GM19099 (cell line): ENCODE results near the gene SNX9.

ENCODE experiments used
- POLR2A ChIP-seq: IDR thresholded peaks from 3 replicates; pipeline ENCODE4 v1.6.1; 2011; ENCODE audit warnings: low read depth; ENCODE audit not compliant: insufficient read length; ENCODE audit errors: extremely low read depth

Gene SNX9

DNA sequence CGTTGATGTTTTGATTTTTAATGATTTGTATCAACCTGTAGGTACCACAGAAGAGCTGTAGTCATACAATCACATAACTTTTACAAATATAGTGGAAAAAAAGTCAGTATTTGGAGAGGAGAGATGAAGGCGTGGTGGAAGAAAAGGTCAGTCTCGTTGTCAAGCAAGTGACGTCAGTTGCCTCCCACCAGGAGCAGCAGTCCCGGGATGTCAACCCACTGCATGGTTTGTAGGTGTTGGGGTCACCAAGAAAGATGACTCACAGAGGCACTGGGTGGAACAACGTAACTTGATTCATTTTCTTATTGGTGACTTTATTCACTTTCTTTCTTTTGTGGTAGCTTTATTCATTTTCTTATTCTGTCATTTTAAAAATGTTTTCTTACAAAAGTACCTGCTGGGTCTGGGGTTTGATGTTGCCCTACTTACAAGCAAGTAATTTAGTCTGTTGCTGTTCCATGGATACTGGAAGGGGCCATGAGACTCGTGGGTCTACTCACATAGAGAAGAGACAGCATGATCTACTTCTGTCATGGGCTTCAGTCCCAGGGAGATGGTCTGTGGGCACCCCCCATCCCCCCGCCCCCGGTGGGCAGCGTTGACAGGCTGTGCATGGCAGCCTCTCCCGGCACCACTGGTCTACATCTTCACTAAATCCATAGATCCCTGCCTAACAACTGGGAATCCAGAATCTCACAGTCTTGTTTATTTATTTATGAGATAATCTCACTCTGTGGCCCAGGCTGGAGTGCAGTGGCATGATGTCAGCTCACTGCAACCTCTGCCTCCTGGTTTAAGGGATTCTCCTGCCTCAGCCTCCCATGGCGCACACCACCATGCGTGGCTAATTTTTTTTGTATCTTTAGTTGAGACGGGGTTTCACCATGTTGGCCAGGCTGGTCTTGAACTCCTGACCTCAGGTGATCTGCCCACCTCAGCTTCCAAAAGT is 122.2 kb downstream of the SNX9 start:
- no peak for TF ChIP-seq POLR2A

DNA sequence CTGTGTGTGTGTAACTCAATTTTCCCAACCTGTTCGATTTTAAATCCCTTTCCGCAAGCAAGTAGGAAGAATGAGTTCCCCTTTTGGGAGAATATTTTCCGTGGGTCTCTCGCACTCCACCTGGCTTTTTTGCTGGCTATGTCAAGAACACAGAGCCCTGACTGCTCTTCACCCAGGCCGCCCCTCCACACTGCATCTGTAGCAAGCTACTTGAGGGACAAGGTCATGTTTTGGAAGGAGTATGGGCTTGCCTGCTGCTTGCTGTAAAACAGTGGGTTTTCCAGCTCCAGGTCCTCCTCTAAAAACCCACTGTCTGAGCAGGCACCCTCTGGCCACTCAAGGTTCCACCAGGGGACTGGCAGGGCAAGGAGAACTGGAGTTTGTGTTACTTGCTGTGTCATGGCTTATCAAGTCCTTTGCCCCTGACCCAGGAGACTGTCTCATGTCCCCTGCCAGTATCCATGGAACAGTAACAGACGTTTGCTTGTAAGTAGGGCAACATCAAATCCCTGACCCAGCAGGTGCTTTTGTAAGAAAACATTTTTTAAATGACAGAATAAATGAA is 123.1 kb downstream of the SNX9 start:
- no peak for TF ChIP-seq POLR2A

DNA sequence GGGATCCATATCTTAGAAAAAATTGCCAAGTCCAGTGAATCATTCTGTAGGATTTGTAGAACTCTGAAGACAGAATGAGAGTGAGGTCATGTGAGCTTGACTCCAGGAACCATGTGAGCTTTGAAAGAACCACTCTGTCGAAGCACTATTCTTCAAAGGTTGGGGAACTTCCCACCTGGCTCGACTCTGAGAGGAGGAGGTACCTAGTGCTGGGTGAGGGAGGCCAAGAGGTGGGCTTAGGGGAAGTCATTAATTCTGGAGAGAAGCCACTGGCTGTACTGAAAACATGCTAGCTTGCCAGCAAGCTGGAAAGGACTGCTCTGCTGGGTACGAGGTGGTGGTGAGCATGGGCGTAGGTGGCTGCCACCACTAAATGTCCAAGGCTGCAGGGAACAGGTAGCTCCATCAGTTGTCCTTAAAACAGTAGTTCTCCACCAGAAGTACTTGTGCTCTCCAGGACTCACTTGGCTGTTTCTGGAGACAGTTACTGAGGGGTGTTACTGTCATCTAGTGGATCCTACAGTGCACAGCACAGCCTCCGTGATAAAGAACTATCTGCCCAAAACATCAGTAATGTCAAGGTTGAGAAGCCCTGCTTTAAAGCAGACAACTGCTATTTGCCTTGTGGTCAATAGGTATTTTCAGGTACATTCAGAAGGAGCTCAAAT is 124.0 kb downstream of the SNX9 start:
- no peak for TF ChIP-seq POLR2A

DNA sequence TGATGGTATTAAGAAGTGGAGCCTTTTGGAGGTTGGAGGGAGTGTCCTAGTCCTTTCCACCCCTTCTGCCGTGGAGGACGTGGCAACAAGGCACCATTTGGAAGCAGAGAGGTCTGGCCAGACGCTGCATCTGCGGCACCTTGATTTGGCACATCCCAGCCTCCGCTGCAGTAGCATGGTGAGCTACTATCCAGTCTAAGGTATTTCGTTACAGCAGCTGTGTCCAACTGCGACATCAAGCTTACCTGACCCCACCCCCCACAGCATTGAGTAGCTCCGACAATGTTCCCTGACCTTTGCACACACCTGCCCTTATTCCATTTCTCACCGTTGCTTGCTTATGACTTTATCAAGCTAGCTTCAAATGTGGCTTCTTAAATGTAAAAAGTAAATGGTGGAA is 128.8 kb downstream of the SNX9 start:
- no peak for TF ChIP-seq POLR2A

DNA sequence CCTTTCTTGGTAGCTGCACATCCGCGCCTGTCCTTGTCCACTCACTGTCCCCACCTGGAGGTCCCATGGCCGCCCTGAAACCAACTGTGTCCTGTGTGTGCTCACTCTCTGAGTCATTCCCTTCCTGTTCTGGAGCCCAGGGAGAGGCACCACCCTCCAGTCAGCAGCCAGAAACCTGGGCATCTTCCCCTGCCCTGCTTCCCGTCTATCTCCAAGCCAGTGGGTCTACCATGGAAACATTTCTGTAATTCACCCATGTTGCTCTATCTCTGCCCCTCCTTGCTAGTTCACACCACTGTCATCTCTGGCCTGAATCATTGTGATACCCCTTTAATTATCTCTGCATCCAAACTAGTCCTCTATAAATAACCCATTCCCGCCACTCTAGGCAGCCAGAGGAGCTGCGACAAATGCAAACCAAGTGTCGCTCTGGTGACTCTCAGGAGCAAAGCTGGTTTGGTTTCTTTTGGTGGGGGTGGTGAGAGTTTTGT is 129.9 kb downstream of the SNX9 start:
- TF ChIP-seq POLR2A: no peak

DNA sequence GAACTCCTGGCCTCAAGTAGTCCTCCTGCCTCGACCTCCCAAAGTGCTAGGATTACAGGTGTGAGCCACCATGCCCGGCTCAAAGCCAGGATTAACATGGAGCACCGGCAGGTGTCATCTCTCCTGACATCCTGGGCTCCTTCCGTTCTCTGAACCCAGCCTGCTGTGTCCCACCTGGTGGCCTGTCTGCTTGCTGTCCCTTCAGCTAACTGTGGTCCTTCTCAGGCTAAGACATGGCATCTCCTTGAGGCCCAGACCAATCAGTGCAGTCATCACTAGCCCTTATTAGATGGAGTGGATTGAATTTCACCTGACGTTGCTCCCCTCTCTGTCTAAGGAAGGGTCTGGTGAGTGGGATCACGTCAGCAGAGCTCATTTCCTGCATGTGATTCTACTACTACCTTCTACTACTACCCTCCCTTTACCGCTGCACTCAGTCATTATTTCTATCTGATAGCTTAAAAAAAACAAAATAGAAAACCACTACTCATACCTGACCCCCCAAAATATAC is 130.6 kb downstream of the SNX9 start:
- TF ChIP-seq POLR2A: no peak

DNA sequence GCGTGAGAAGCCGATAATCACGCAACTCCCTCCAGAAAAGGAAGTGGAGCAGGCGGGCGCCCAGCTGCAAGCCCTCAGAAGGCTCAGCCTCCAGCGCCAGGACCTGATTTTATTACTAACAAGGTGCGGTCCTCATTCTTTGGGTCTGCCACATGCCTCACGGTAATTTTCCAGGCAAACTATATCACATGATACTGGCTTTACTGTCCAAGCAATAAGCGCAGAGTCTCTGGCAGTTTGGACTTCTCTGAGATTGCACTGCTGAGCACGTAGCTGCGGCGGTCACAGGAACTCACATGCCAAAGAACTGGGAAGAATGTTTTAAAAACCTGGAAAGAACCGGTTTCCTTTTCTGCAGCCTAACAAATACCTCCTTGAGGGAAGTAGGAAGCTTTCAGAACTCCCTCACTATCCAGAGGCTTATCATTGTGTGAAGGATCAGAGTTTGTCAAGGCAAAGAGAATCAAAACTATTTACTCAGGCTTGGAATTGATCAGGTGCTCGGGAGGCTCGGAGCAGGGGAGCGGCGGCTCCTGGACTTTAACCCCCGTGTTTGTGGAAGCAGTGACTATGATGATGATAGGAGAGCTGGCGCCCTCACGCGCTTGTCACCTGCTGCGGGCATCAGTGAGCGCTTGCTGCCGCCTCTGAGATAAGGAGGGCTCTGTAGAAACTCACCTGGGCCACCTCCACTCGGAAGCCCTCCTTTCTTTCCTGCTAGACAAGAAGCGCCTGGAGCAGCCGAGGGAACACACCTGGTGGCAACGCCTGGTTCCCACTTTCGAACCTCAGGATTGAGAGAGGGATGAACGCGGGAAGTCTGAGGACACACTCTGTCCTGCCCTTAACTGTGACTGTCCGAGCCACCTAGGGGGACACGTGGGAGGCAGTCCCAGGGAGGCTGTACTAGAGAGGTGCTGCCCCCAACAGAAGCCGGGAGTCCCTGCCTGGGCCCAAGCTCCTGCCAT is 131.4 kb downstream of the SNX9 start:
- no peak for TF ChIP-seq POLR2A

DNA sequence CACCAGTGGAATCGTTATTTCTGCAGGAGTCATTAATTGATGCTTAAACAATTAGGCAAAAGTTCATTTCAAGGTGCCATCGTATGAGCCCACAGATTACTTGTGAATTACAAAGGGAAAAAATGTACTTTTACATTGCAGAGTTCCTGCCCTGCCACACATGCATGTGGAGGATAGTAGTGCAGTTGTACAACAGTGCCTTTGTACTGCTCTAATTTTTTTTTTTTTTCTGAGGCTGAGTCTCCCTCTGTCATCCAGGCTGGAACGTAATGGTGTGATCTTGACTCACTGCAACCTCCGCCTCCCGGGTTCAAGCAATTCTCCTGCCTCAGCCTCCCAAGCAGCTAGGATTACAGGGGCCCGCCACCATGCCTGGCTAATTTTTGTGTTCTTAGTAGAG is 132.6 kb downstream of the SNX9 start:
- no peak for TF ChIP-seq POLR2A

DNA sequence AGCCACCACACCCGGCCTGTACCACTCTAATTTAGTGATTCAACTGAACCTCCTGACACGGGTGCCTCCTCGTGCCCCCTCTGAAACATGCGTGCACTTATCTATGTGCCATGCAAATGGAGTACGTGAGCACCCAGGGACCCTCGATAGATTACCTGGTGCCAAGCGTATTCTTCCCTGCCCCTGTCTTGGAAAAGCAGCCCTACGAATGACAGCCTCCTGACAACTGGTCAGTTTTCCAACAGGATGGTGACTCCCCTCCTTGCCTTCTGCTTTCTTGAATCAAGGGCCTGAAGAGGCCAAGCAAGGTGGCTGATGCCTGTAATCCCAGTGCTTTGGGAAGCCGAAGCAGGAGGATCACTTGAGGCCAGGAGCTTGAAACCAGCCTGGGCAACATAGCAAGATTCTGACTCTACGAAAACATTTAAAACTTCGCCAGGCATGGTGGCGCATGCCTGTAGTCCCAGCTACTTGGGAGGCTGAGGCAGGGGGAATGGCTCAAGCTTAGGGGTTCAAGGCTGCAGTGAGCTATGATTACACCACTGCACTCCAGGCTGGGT is 133.2 kb downstream of the SNX9 start:
- TF ChIP-seq POLR2A: no peak

DNA sequence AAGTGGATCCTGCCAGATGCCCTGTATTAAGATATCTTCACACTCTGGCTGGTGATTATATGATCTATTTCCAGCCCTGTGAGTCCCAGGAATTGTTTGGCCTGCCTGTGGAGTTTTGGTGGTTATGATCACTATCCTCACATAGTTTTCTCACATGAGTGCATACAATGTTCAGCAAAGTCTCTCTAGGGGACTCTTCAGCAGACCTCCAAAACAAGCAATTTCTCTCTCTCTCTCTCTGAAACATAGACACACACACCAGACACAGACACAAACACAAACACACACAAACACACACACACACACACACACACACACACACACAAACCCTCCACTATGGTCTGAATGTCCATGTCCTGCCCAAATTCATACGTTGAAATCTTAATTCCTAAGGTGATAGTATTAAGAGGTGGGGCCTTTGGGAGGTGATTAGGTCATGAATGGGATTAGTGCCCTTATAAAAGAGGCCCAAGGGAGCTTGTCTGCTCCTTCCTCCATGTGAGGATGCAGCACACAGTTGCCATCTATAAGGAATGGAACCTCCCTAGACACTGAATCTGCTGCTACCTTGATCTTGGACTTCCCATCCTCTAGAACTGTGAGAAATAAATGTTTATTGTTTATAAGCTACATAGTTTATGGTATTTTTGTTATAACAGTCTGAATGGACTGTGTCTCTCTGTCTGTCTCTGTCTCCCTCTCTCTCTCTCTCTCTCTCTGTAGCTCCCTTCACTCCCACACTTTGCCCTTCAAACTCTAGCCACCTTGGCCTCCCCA is 136.6 kb downstream of the SNX9 start:
- no peak for TF ChIP-seq POLR2A

DNA sequence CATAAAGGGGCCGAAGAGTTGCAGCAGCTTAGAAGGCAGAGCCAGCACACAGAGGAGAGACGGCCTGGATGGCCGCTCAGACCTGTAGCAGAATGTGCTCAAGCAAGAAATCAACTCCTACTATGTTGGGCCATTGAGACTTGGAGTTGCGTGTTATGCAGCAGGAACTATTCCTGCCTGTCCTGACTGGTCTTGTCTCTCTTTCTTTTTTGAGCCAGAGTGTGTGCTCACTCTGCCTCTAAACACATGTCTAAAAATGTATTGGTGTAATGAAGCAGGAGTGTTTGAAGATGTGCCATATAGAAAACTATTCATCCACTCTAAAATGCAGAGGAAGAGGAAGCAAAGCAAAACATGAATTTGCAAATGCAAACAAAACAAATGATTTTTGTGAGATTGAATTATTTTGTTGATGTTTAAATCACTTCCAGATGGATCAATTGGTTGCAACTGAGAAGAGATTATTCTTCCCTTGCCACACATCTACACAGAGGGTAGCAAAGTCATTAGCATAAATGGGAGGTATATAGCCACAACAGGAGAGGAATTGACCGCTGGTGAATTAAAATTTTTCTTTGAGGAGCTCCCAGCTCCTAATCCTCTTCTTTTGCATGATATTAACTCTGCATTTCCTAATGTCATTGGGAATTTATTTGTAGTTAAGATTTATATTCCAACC is 138.2 kb downstream of the SNX9 start:
- no peak for TF ChIP-seq POLR2A

DNA sequence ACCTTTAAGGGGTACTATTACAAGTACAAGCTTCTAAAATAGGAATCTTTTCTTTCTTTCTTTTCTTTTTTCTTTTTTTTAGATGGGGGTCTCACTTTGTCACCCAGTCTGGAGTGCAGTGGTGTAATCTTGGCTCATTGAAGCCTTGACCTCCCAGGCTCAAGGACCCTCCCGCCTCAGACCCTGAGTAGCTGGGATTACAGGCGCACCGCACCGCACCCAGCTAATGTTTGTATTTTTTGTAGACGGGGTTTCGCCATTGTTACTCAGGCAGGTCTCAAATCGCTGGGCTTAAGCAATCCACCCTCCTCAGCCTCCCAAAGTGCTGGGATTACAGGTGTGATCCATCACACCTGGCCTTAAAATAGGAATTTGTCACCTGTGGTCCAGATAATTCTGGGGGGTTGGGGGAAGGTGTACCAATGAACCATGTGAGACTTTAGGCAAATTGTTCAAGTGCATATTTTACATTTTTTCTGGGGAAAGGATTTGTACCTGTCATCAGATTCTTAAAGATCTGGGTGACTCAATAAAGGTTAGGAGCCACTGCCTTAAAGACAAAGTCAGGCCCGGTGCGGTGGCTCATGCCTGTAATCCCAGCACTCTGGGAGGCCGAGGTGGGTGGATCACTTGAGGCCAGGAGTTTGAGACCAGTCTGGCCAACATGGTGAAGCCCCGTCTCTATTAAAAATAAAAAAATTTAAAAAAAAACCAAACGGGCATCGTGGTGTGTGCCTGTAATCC is 139.0 kb downstream of the SNX9 start:
- no peak for TF ChIP-seq POLR2A

DNA sequence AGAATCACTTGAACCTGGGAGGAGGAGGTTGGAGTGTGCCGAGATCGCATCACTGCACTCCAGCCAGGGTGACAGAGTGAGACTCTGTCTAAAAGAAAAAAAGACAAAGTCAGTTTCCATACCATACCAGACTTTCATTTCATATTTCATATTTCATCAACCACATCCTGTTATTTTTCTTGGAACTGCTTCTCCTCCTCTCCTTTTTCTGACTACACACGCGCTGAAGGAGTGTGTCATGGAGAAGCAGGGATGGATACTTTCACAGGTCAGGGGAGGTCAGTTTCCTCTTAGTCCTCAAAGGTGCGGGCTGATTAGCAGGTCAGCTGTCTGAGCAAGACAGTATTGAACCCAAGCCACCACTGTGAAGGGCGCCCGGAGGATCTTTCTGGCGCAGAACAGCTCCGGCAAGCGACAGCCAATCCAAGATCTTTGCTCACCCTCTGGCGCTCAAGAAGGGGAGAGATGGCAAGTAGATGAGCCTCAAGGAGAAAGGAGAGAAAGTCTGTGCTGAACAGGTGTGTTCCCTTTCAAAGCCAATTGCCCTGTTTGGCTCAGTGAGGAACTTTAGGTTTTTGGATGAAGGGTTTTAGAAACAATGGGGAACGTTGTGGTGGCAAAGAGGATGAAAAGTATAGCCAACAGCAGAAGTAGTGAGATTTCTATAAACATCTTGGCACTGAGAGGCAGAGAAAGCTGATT is 139.7 kb downstream of the SNX9 start:
- no peak for TF ChIP-seq POLR2A
